Tibial nerve (tissue), 4 donors: ENCODE results near the gene DCLK2. TPM values are rescaled to one million over a fixed set of nuclear protein-coding genes. Genes with fewer than 3 reads are reported as not detected.

ENCODE experiments used
- DNase-seq, 2 donors: peaks; one replicate each; pipeline ENCODE4 v3.0.0-alpha.2; 2019; ENCODE audit warnings: low spot score in 2 of 2
- H3K27ac ChIP-seq, 4 donors: fragments of 200-600 bp; sonication (generic) in 3 of 4; one replicate each; pipeline ENCODE4 v1.5.1; 2017 to 2019; ENCODE audit warnings: mild to moderate bottlenecking in 1 of 4
- H3K27me3 ChIP-seq, 2 donors: fragments of 200-600 bp; sonication (generic) in 1 of 2; one replicate each; pipeline versions ENCODE4 v1.5.1 to v1.6.0; 2017 to 2019
- H3K36me3 ChIP-seq, 3 donors: fragments of 200-600 bp; sonication (generic); one replicate each; pipeline ENCODE4 v1.5.1; 2018 to 2019
- H3K4me1 ChIP-seq, 4 donors: fragments of 200-600 bp; sonication (generic) in 3 of 4; one replicate each; pipeline ENCODE4 v1.5.1; 2017 to 2019
- H3K4me3 ChIP-seq, 4 donors: fragments of 200-600 bp; sonication (generic) in 3 of 4; one replicate each; pipeline ENCODE4 v1.5.1; 2017 to 2019; ENCODE audit warnings: mild to moderate bottlenecking in 1 of 4, moderate library complexity in 1 of 4
- H3K9me3 ChIP-seq, 4 donors: fragments of 200-600 bp; sonication (generic) in 3 of 4; one replicate each; pipeline ENCODE4 v1.5.1; 2017 to 2019
- EP300 ChIP-seq, 2 donors: sonication (generic); formaldehyde crosslinking; IDR thresholded peaks; one replicate each; pipeline ENCODE4 v1.6.1; 2017; ENCODE audit warnings: antibody characterized with exemption in 2 of 2, mild to moderate bottlenecking in 1 of 2
- POLR2A ChIP-seq, 2 donors: fragments of 450-650 bp; IDR thresholded peaks; one replicate each; pipeline ENCODE4 v1.6.1; 2017; ENCODE audit warnings: antibody characterized with exemption in 2 of 2, mild to moderate bottlenecking in 2 of 2, moderate library complexity in 2 of 2
- WGBS, 2 donors: methylation state at CpG; one replicate each; pipeline ENCODE4 v1.1.5; 2018; 5-methylcytosine and 5-hydroxymethylcytosine counted together
- total RNA-seq, 4 donors: library from RNA; depleted of rRNA; stranded (reverse); fragments of >200 nt; gene quantifications; one replicate each; pipeline ENCODE4 v1.1.0, GENCODE V29; 2016
- TF ChIP-seq, protein P1 (sequence below), 5 experiments: fragments of 200-600 bp in 3 of 5; fragments of 450-650 bp in 2 of 5; sonication (generic) in 3 of 5; IDR thresholded peaks; one replicate each; pipeline ENCODE4 v1.5.1; 2016 to 2019; ENCODE audit warnings: antibody characterized with exemption in 5 of 5, mild to moderate bottlenecking in 3 of 5, moderate library complexity in 2 of 5

The DCLK2 gene
- total RNA-seq, 4 donors from 2014 or later = 9.8 to 15.6 (median 10.7) TPM

DNA sequence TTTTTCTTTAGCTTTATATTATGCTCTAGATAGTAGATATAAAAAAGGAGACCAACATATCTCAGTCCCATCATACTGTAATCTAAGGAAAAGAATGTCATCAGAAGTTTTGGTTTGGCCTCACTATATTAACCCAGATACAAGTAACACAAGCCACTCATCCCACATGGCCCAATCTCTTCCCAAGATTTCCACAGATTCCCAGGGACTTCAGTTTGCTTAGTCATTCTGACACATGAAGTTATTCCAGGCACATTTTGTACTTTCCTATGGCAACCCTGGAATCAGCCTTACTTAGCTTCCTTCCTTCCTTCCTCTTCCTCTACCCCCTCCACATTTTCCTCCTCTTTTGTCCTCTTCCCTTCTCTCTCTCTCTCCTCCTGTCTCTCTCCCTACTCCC lies 21.7 kb upstream of the DCLK2 start:
- Histone ChIP-seq H3K9me3 (peaks cover 0 to 3% (median 0%) of the 10 kb centered on the region in 4 donors), H3K27ac (no peak overlapping the region), H3K4me3 (no peak overlapping the region), H3K4me1 (no peaks in the 10 kb centered on the region), H3K27me3 (no peaks in the 10 kb centered on the region), H3K36me3 (no peaks in the 10 kb centered on the region)
- TF ChIP-seq EP300 (IDR thresholded peaks at IDR 0.05) = no peak
- TF ChIP-seq POLR2A (IDR thresholded peaks at IDR 0.05) = no peak
- TF ChIP-seq, protein P1, sequence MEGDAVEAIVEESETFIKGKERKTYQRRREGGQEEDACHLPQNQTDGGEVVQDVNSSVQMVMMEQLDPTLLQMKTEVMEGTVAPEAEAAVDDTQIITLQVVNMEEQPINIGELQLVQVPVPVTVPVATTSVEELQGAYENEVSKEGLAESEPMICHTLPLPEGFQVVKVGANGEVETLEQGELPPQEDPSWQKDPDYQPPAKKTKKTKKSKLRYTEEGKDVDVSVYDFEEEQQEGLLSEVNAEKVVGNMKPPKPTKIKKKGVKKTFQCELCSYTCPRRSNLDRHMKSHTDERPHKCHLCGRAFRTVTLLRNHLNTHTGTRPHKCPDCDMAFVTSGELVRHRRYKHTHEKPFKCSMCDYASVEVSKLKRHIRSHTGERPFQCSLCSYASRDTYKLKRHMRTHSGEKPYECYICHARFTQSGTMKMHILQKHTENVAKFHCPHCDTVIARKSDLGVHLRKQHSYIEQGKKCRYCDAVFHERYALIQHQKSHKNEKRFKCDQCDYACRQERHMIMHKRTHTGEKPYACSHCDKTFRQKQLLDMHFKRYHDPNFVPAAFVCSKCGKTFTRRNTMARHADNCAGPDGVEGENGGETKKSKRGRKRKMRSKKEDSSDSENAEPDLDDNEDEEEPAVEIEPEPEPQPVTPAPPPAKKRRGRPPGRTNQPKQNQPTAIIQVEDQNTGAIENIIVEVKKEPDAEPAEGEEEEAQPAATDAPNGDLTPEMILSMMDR (IDR thresholded peaks at IDR 0.05) = no peak
- no peak for DNase-seq

DNA sequence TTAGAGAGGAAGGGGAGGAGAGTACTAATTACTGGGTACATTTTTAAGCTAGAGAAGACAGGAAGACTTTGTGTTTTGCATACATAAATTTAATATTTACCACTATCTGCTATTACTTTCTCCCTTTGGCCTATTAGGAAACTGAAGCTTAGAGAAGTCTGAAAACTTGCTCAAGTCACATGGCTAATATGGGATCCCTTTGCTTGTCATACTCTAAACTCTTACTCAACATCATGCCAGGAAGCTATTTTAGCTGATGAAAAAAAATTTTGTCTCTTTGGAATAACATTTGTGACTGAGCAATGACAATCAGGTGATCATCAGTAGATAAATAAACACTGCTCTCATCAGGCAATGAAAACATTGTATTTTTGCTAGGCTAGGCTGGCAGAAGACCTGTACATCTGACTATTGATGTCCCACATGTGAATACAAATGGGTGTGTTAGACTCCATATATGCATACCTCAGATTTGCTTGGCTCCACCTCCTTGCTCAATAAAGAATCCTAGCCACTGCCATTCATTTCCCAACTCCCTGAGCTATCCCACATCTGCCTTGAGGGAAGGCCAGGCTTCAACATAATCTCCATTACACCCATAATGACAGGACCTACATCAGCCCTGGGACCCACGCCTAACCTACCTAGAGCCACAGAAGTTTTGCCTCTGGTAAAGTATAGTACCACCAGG lies 17.0 kb upstream of the DCLK2 start:
- H3K36me3 ChIP-seq = no peaks in the 10 kb centered on the region
- no peaks in the 10 kb centered on the region for H3K27me3 ChIP-seq
- WGBS, 2 donors = 54 to 96% methylated on average over 1 of the region's 1 CpG
- no peak overlapping the region for H3K27ac ChIP-seq
- H3K4me3 ChIP-seq = no peak overlapping the region
- H3K9me3 ChIP-seq = no peaks in the 10 kb centered on the region
- DNase-seq = no peak
- H3K4me1 ChIP-seq = peaks cover 0 to 21% (median 0%) of the 10 kb centered on the region in 4 donors
- TF ChIP-seq POLR2A (IDR thresholded peaks at IDR 0.05) (no peak), EP300 (IDR thresholded peaks at IDR 0.05) (peak in 1 of 2 donors; percentile 30)

GRCh38 chr4:150063128-150063527 lies 15.1 kb upstream of the DCLK2 start:
- no peak for DNase-seq
- H3K4me3 ChIP-seq = no peak overlapping the region
- H3K4me1 ChIP-seq = peaks cover 0 to 21% (median 0%) of the 10 kb centered on the region in 4 donors
- no peaks in the 10 kb centered on the region for H3K36me3 ChIP-seq
- H3K9me3 ChIP-seq = no peaks in the 10 kb centered on the region
- H3K27me3 ChIP-seq = no peaks in the 10 kb centered on the region
- TF ChIP-seq, protein P1 (IDR thresholded peaks at IDR 0.05) = no peak
- TF ChIP-seq EP300 (IDR thresholded peaks at IDR 0.05) (no peak), POLR2A (IDR thresholded peaks at IDR 0.05) (no peak)
- peak overlapping the region in 1 of 4 donors; percentile 29 for H3K27ac ChIP-seq

DNA sequence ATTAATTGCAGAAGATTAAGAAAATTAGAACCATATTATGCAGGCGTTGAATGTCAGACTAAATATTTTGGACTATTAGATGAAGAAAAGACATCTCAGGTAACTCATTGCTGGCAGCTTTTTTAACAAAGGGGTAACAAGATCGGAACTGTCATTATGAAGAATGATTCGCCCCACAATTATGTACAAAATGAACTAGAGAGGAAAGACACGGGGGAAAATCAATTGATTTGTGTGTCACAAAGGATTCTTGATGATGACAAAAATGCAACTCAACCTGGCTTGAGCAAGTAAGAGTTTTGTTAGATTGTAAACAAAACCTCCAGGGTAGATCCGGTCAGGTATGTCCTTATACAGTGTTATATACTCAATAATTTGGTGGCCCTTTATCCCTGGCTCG lies 12.5 kb upstream of the DCLK2 start:
- no peak for TF ChIP-seq POLR2A (IDR thresholded peaks at IDR 0.05)
- TF ChIP-seq, protein P1 (IDR thresholded peaks at IDR 0.05) = no peak
- no peak for TF ChIP-seq EP300 (IDR thresholded peaks at IDR 0.05)
- H3K27ac ChIP-seq = no peak overlapping the region
- H3K27me3 ChIP-seq = no peaks in the 10 kb centered on the region
- H3K9me3 ChIP-seq = no peaks in the 10 kb centered on the region
- WGBS, 2 donors = 91 to 92% methylated on average over 6 of the region's 6 CpGs
- DNase-seq = no peak
- H3K36me3 ChIP-seq = no peaks in the 10 kb centered on the region
- H3K4me1 ChIP-seq = peaks cover 0 to 21% (median 0%) of the 10 kb centered on the region in 4 donors
- H3K4me3 ChIP-seq = no peak overlapping the region

DNA sequence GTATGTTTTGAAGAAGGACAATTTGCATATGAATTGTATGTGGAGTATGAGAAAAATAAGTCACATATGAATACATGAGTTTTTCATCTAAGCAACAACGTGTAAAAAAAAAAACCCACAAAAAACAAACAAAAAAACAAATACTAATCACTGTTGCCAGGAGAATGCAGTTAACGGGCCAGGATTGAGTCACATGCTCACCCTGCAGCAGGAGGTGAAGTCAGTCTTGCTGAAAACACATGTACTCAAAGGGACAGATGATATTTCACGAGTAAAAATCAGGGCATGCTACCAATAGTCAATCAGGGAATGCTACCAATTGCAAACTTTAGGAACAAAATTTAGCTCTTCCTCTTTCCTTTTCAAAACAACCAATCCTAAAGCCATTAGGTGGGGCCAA lies 10.4 kb upstream of the DCLK2 start:
- no peak for DNase-seq
- 62 to 70% methylated on average over 3 of the region's 3 CpGs for WGBS, 2 donors
- TF ChIP-seq, protein P1 (IDR thresholded peaks at IDR 0.05) = no peak
- TF ChIP-seq POLR2A (IDR thresholded peaks at IDR 0.05) (no peak), EP300 (IDR thresholded peaks at IDR 0.05) (no peak)

More for the DNA sequence above, 10.4 kb upstream of the DCLK2 start:
- no peaks in the 10 kb centered on the region for H3K27me3 ChIP-seq
- H3K4me1 ChIP-seq = peaks cover 0 to 13% (median 0%) of the 10 kb centered on the region in 4 donors
- no peak overlapping the region for H3K27ac ChIP-seq
- no peaks in the 10 kb centered on the region for H3K9me3 ChIP-seq
- no peaks in the 10 kb centered on the region for H3K36me3 ChIP-seq
- no peak overlapping the region for H3K4me3 ChIP-seq
